Measurements from ENCODE around the gene GEMIN4. TPM values are rescaled to one million over a fixed set of nuclear protein-coding genes. Genes with fewer than 3 reads are reported as not detected.
"Not testable (repeated sequence)": the region's sequence is repeated elsewhere in the genome, so short reads cannot be mapped to it uniquely, and the experiment has no call there.

The GEMIN4 gene
- total and polyA plus RNA-seq, 4 donors: 2.8 to 7.0 (median 5.9) TPM

- DNase-seq (ENCODE audit: low spot score): no peak
These were observed 35.7 kb upstream of the GEMIN4 start for GRCh38 chr17:787641-788221.

GRCh38 chr17:785901-786300 lies 33.8 kb upstream of the GEMIN4 start:
- H3K4me1 ChIP-seq (ENCODE audit: control insufficient read depth in 4 of 4, insufficient read depth in 4 of 4, low read length in 3 of 4): peaks cover 9 to 30% (median 22%) of the 10 kb centered on the region in 4 donors
- not testable (repeated sequence) for H3K4me3 ChIP-seq (ENCODE audit: low read depth in 1 of 3, low read length in 3 of 3); DNase-seq (ENCODE audit: low spot score); H3K9ac ChIP-seq (ENCODE audit: low read depth in 1 of 2, low read length in 2 of 2); H3K9me3 ChIP-seq (ENCODE audit: control insufficient read depth in 4 of 4, low read length in 3 of 4); H3K27ac ChIP-seq (ENCODE audit: low read depth in 1 of 2, low read length in 2 of 2); H3K27me3 ChIP-seq (ENCODE audit: control insufficient read depth in 4 of 4, insufficient read depth in 4 of 4, low read length in 3 of 4)
- H3K36me3 ChIP-seq (ENCODE audit: control insufficient read depth in 4 of 4, insufficient read depth in 3 of 4, low read depth in 1 of 4, low read length in 3 of 4): peaks cover 4 to 26% (median 14%) of the 10 kb centered on the region in 4 donors
- WGBS: 97% methylated on average over 7 of the region's 7 CpGs

More at GRCh38 chr17:787641-788221, 35.7 kb upstream of the GEMIN4 start:
- Histone ChIP-seq H3K4me1 (ENCODE audit: control insufficient read depth in 4 of 4, insufficient read depth in 4 of 4, low read length in 3 of 4) (peaks cover 5 to 21% (median 14%) of the 10 kb centered on the region in 4 donors), H3K9me3 (ENCODE audit: control insufficient read depth in 4 of 4, low read length in 3 of 4) (no peaks in the 10 kb centered on the region), H3K4me3 (ENCODE audit: low read depth in 1 of 3, low read length in 3 of 3) (no peak overlapping the region), H3K9ac (ENCODE audit: low read depth in 1 of 2, low read length in 2 of 2) (no peak overlapping the region), H3K27ac (ENCODE audit: low read depth in 1 of 2, low read length in 2 of 2) (no peak overlapping the region), H3K27me3 (ENCODE audit: control insufficient read depth in 4 of 4, insufficient read depth in 4 of 4, low read length in 3 of 4) (no peaks in the 10 kb centered on the region), H3K36me3 (ENCODE audit: control insufficient read depth in 4 of 4, insufficient read depth in 3 of 4, low read depth in 1 of 4, low read length in 3 of 4) (peaks cover 4 to 37% (median 25%) of the 10 kb centered on the region in 4 donors)
- WGBS: 85% methylated on average over 12 of the region's 12 CpGs
- TF ChIP-seq, protein P1, sequence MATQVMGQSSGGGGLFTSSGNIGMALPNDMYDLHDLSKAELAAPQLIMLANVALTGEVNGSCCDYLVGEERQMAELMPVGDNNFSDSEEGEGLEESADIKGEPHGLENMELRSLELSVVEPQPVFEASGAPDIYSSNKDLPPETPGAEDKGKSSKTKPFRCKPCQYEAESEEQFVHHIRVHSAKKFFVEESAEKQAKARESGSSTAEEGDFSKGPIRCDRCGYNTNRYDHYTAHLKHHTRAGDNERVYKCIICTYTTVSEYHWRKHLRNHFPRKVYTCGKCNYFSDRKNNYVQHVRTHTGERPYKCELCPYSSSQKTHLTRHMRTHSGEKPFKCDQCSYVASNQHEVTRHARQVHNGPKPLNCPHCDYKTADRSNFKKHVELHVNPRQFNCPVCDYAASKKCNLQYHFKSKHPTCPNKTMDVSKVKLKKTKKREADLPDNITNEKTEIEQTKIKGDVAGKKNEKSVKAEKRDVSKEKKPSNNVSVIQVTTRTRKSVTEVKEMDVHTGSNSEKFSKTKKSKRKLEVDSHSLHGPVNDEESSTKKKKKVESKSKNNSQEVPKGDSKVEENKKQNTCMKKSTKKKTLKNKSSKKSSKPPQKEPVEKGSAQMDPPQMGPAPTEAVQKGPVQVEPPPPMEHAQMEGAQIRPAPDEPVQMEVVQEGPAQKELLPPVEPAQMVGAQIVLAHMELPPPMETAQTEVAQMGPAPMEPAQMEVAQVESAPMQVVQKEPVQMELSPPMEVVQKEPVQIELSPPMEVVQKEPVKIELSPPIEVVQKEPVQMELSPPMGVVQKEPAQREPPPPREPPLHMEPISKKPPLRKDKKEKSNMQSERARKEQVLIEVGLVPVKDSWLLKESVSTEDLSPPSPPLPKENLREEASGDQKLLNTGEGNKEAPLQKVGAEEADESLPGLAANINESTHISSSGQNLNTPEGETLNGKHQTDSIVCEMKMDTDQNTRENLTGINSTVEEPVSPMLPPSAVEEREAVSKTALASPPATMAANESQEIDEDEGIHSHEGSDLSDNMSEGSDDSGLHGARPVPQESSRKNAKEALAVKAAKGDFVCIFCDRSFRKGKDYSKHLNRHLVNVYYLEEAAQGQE (IDR thresholded peaks at IDR 0.05): no peak
- TF ChIP-seq RXRA (IDR thresholded peaks at IDR 0.05) (no peak), SP1 (IDR thresholded peaks at IDR 0.05) (no peak), ZBTB33 (IDR thresholded peaks at IDR 0.05) (no peak), ATF3 (IDR thresholded peaks at IDR 0.05) (no peak), RAD21 (IDR thresholded peaks at IDR 0.05) (no peak), EGR1 (IDR thresholded peaks at IDR 0.05; ENCODE audit: low read depth in 2 of 2) (no peak)

GRCh38 chr17:784143-784542 lies 32.1 kb upstream of the GEMIN4 start:
- 76% methylated on average over 3 of the region's 3 CpGs for WGBS

More at GRCh38 chr17:784143-784542, 32.1 kb upstream of the GEMIN4 start:
- Histone ChIP-seq H3K36me3 (ENCODE audit: control insufficient read depth in 4 of 4, insufficient read depth in 3 of 4, low read depth in 1 of 4, low read length in 3 of 4) (peaks cover under 1 to 16% (median 11%) of the 10 kb centered on the region in 4 donors), H3K27me3 (ENCODE audit: control insufficient read depth in 4 of 4, insufficient read depth in 4 of 4, low read length in 3 of 4) (no peaks in the 10 kb centered on the region), H3K4me1 (ENCODE audit: control insufficient read depth in 4 of 4, insufficient read depth in 4 of 4, low read length in 3 of 4) (peaks cover 9 to 30% (median 22%) of the 10 kb centered on the region in 4 donors), H3K27ac (ENCODE audit: low read depth in 1 of 2, low read length in 2 of 2) (no peak overlapping the region), H3K9ac (ENCODE audit: low read depth in 1 of 2, low read length in 2 of 2) (no peak overlapping the region), H3K4me3 (ENCODE audit: low read depth in 1 of 3, low read length in 3 of 3) (no peak overlapping the region), H3K9me3 (ENCODE audit: control insufficient read depth in 4 of 4, low read length in 3 of 4) (no peaks in the 10 kb centered on the region)
- TF ChIP-seq, protein P2, sequence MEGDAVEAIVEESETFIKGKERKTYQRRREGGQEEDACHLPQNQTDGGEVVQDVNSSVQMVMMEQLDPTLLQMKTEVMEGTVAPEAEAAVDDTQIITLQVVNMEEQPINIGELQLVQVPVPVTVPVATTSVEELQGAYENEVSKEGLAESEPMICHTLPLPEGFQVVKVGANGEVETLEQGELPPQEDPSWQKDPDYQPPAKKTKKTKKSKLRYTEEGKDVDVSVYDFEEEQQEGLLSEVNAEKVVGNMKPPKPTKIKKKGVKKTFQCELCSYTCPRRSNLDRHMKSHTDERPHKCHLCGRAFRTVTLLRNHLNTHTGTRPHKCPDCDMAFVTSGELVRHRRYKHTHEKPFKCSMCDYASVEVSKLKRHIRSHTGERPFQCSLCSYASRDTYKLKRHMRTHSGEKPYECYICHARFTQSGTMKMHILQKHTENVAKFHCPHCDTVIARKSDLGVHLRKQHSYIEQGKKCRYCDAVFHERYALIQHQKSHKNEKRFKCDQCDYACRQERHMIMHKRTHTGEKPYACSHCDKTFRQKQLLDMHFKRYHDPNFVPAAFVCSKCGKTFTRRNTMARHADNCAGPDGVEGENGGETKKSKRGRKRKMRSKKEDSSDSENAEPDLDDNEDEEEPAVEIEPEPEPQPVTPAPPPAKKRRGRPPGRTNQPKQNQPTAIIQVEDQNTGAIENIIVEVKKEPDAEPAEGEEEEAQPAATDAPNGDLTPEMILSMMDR (IDR thresholded peaks at IDR 0.05; ENCODE audit: low read depth, low read length, missing input control): no peak
- TF ChIP-seq ATF3 (IDR thresholded peaks at IDR 0.05) (no peak), RXRA (IDR thresholded peaks at IDR 0.05) (no peak), YY1 (IDR thresholded peaks at IDR 0.05) (no peak), TAF1 (conservative IDR thresholded peaks at IDR 0.05) (no peak), FOXA1 (IDR thresholded peaks at IDR 0.05) (no peak), GABPA (IDR thresholded peaks at IDR 0.05 in 1 of 2, conservative IDR thresholded peaks at IDR 0.05 in 1 of 2) (no peak), NR2F2 (IDR thresholded peaks at IDR 0.05) (no peak)
- TF ChIP-seq, protein P1 (IDR thresholded peaks at IDR 0.05): no peak
- no peak for DNase-seq (ENCODE audit: low spot score)
